SU-DHL-6 (cell line): ENCODE results near the gene EDNRA.

Experiments used
- EZH2phosphoT487 ChIP-seq: fragments of 200-600 bp; sonication (generic), shearing (Covaris generic); conservative IDR thresholded peaks from 2 replicates; pipeline ENCODE4 v1.6.1; 2018; ENCODE audit warnings: mild to moderate bottlenecking, antibody characterized with exemption, low read length, moderate library complexity, mixed read lengths
- TF ChIP-seq, protein P1 (sequence below): fragments of 200-600 bp; sonication (generic); IDR thresholded peaks from one replicate; pipeline ENCODE4 v1.5.1; 2017; ENCODE audit warnings: antibody characterized with exemption, mild to moderate bottlenecking, low read length, moderate library complexity; ENCODE audit not compliant: insufficient read depth, poor library complexity, severe bottlenecking

DNA sequence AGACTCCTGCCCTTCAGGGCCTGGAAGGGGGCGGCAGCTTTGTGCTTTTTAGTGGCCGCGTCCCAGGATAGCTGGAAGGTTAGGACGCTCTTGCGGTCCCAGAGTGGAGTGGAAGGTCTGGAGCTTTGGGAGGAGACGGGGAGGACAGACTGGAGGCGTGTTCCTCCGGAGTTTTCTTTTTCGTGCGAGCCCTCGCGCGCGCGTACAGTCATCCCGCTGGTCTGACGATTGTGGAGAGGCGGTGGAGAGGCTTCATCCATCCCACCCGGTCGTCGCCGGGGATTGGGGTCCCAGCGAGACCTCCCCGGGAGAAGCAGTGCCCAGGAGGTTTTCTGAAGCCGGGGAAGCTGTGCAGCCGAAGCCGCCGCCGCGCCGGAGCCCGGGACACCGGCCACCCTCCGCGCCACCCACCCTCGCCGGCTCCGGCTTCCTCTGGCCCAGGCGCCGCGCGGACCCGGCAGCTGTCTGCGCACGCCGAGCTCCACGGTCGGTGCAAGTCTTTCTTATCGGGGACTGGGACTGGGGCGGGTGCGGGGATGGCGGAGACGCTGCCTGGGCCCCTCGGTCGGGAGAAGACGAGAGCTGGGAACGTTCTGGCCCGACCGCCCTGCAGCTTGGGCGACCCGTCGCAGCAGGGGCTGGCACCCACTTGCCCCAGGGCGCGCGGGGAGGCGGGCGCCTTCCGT lies at the start of gene EDNRA:
- TF ChIP-seq, protein P1, sequence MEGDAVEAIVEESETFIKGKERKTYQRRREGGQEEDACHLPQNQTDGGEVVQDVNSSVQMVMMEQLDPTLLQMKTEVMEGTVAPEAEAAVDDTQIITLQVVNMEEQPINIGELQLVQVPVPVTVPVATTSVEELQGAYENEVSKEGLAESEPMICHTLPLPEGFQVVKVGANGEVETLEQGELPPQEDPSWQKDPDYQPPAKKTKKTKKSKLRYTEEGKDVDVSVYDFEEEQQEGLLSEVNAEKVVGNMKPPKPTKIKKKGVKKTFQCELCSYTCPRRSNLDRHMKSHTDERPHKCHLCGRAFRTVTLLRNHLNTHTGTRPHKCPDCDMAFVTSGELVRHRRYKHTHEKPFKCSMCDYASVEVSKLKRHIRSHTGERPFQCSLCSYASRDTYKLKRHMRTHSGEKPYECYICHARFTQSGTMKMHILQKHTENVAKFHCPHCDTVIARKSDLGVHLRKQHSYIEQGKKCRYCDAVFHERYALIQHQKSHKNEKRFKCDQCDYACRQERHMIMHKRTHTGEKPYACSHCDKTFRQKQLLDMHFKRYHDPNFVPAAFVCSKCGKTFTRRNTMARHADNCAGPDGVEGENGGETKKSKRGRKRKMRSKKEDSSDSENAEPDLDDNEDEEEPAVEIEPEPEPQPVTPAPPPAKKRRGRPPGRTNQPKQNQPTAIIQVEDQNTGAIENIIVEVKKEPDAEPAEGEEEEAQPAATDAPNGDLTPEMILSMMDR: no peak
- no peak for TF ChIP-seq EZH2phosphoT487
